Measurements from ENCODE around the gene ARL6IP4.
"Not testable (repeated sequence)": the region's sequence is repeated elsewhere in the genome, so short reads cannot be mapped to it uniquely, and the experiment has no call there.

The ARL6IP4 gene

DNA sequence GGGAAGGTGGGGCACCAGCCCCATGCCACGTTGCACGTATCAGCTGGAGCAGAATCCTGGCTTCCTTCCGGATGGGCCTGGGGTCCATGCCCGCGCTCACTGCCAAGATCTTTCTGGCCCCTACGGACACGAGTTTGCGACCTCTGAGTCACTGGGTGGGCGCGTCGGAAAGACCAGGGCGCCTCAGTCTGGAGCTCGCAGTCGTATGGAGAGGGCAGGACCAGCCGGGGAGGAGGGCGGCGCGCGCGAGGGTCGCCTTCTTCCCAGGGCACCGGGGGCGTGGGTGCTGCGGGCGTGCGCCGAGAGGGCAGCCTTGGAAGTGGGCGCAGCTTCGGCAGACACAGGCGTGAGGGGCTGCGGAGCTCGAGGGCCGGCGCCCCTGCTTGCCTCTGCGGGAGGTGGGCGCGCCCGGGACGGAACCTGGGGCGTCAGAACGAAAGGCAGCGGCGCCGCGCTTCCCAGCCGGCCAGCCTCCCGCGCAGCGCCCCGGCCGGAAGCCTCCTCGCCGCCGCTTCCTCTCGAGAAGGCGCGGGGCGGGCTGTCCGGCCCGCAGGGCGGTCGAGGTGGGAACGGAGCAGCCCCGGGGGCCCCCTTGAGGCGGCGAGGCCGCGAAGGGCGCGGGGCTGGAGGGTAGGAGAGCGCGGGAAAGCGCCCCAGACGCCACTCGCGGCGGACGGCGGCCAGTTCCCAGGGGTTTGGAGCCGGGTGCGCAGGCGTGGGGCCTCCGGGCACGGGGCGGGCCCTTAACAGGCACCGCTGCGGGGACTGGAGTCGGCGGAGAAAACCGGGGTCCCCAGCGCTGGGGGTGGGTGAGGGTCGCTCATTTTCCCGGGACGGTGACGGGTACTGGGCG lies at the start of gene ARL6IP4:
ARL6IP4 (plus strand) TSS at position 499 of the 853 bp plus-strand sequence. CDS start 459 bp downstream, outside the sequence.
- H3K27ac ChIP-seq: peak within 1 kb of the TSS; percentile 88
- TF ChIP-seq, protein P1, sequence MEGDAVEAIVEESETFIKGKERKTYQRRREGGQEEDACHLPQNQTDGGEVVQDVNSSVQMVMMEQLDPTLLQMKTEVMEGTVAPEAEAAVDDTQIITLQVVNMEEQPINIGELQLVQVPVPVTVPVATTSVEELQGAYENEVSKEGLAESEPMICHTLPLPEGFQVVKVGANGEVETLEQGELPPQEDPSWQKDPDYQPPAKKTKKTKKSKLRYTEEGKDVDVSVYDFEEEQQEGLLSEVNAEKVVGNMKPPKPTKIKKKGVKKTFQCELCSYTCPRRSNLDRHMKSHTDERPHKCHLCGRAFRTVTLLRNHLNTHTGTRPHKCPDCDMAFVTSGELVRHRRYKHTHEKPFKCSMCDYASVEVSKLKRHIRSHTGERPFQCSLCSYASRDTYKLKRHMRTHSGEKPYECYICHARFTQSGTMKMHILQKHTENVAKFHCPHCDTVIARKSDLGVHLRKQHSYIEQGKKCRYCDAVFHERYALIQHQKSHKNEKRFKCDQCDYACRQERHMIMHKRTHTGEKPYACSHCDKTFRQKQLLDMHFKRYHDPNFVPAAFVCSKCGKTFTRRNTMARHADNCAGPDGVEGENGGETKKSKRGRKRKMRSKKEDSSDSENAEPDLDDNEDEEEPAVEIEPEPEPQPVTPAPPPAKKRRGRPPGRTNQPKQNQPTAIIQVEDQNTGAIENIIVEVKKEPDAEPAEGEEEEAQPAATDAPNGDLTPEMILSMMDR (conservative IDR thresholded peaks at IDR 0.05): no peak

DNA sequence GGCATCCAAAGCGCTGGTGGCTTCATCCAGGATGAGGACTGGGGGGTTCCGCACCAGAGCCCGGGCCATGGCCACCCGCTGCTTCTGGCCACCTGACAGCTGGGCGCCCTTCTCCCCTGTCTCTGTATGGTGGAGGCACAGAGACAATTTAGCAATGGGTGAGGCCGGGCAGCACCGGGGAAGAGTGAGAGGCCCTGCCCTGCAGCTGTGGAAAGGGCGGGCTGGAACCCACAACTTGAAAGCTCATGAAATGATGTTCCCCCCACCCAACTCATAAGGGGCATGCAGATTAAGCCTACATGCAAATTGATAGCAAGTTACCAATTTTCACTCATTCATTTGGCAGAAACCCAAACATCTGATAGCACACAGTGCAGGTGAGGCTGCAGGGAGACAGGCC lies 48.3 kb upstream of the ARL6IP4 start:
- no peak overlapping the region for H3K27ac ChIP-seq
- TF ChIP-seq, protein P1 (conservative IDR thresholded peaks at IDR 0.05): no peak

DNA sequence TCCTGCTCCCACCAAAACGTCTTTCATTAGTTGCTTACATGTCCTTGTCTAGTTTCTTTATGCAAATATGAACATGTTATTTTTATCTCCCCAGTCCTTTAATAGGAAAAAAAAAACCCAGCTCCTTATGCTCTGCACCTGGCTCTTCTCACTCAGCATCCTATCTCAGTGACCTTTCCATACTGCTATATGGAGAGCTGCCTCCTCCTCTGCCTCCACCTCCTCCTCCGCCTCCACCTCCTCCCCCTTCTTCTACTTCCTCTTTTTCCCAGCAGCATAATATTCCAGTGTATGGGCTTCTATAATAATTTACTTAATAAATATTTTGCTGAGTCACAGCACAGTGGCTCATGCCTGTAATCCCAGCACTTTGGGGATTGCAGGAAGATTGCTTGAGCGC lies 45.8 kb upstream of the ARL6IP4 start:
- H3K27ac ChIP-seq: no peak overlapping the region
- TF ChIP-seq, protein P1 (conservative IDR thresholded peaks at IDR 0.05): no peak

DNA sequence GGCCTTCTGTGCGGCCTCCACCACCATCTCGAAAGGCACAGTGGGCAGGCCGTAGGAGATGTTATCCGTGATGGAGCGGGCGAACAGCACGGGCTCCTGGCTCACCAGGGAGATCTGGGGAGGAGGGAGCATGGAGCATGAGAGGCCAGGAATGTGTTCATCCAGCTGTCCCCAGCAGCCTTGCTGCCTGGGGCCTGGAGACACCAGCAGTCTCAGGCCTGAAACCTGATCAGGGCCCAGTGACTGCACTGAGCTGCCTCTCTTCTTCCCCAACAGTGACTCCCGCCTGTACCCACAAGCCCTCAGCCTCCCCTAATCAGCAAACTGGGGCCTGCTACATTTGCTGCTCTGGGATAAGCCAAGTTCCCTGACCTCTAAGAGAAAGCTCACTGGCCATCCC lies 45.2 kb upstream of the ARL6IP4 start:
- TF ChIP-seq, protein P1 (conservative IDR thresholded peaks at IDR 0.05): no peak
- H3K27ac ChIP-seq: no peak overlapping the region

DNA sequence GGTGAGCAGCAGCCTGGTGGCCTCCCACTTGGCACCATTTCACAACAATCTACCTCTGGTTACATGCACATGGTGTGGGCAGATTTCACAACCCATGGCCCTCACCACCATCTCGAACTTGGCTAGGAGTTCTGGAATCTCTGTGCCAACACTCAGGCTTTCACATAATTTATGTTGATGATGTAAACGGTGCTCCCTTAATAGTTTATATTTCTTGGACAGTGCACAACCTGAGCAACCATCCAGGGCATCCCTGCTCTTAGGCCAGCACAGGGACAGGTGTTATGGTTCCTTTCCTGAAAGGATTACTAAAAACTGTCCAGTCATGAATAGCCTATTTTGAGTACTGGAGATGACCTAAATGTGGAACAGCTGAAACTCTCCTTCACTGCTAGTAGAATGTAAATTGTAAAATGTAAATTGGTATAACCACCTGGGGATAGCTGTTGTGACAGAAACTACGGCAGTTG lies 42.8 kb upstream of the ARL6IP4 start:
- H3K27ac ChIP-seq: no peak overlapping the region
- TF ChIP-seq, protein P1 (conservative IDR thresholded peaks at IDR 0.05): no peak

DNA sequence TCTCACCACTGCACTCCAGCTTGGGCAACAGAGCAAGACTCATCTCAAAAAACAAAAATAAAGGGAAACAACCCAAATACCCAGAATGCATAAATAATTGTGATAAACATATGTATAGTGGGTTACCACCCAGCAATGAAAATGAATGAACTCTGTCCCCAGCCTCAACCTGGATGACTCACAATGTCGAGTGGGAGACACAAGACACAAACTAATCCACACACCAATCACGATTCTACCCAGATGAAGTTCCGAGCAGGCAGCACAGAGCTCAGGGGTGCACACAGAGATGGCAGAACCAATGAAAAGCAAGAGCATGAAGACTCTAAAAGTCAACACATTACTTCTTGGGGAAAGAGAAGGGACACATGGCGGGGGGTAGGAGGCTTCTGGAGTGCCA lies 41.4 kb upstream of the ARL6IP4 start:
- TF ChIP-seq, protein P1 (conservative IDR thresholded peaks at IDR 0.05): no peak
- H3K27ac ChIP-seq: no peak overlapping the region

DNA sequence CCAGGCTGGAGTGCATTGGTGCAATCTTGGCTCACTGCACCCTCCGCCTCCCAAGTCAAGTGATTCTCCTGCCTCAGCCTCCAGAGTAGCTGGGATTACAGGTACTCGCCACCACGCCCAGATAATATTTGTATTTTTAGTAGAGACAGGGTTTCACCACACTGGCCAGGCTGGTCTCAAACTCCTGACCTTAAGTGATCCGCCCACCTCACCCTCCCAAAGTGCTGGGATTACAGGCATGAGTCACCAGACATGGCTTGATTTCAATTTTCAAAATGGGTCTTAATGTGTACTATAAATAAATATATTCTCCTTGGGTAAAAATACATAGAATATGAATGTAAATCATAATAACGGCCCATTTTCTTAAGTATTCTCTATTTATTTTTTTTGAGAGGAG lies 39.1 kb upstream of the ARL6IP4 start:
- H3K27ac ChIP-seq: not testable (repeated sequence)

DNA sequence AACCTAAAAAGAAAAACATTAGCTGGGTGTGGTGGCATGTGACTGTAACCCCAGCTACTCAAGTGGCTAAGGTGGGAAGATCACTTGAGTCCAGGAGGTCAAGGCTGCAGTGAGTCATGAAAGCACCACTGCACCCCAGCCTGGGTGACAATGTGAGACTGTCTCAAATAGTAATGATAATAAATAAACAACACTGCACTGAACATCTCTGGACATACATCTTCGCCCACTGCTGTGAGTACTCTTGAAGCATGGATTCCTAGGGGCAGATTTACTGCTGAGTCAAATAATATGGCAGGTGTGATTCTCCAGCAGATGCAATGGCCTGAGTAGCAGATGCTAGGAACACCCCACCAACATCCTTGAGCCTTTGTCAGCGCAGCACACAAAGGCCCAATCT lies 37.8 kb upstream of the ARL6IP4 start:
- TF ChIP-seq, protein P1 (conservative IDR thresholded peaks at IDR 0.05): no peak
- no peak overlapping the region for H3K27ac ChIP-seq
